IMR-90 (cell line): ENCODE measurements around the gene MBTD1. TPM values are rescaled to one million over a fixed set of nuclear protein-coding genes. Genes with fewer than 3 reads are reported as not detected.

Experiments used
- ATAC-seq: fragments of 200-7000 bp; cut with Tn5 transposase; 2 replicates; pipeline ENCODE4 v1.9.1; 2020; ENCODE audit warnings: low read depth, mild to moderate bottlenecking, moderate library complexity
- BruUV-seq: library from RNA; stranded (reverse); fragments of 400-500 nt; replicated peaks from 2 replicates; lab custom pipeline; 2021; lab: Mats Ljungman, UMichigan
- CTCF ChIA-PET: fragments of 300-600 bp; formaldehyde crosslinking; extraction: SDS; loops from one replicate; lab custom pipeline; 2021; ENCODE audit warnings: antibody characterized with exemption; lab: Yijun Ruan, JAX
- POLR2A ChIA-PET: fragments of 300-600 bp; sonication (Branson Sonifier 250); formaldehyde crosslinking; loops from one replicate; lab custom pipeline; 2022; ENCODE audit warnings: antibody characterized with exemption; ENCODE audit not compliant: unreplicated experiment; lab: Charles Lee
- DNase-seq: peaks from one replicate; pipeline ENCODE4 v3.0.0; 2013
- H2AFZ ChIP-seq: replicated peaks from 2 replicates; pipeline ENCODE3; 2013; ENCODE audit warnings: low read length, mild to moderate bottlenecking; ENCODE audit not compliant: poor library complexity
- H2AK5ac ChIP-seq: 2 replicates; pipeline ENCODE4 v1.6.1; 2013; ENCODE audit warnings: low read depth, low read length, inconsistent platforms
- H2AK9ac ChIP-seq: replicated peaks from 2 replicates; pipeline ENCODE3; 2013; ENCODE audit warnings: mild to moderate bottlenecking, low read depth, low read length, moderate library complexity; ENCODE audit not compliant: poor library complexity
- H2BK120ac ChIP-seq: 2 replicates; pipeline ENCODE4 v1.6.1; 2013; ENCODE audit warnings: low read depth, low read length, inconsistent platforms
- H2BK15ac ChIP-seq: 3 replicates; pipeline ENCODE4 v1.6.1; 2013; ENCODE audit warnings: low read depth, low read length, inconsistent platforms
- H2BK20ac ChIP-seq: 2 replicates; pipeline ENCODE4 v1.6.1; 2013; ENCODE audit warnings: low read depth, mild to moderate bottlenecking, inconsistent platforms, low read length, moderate library complexity
- H2BK5ac ChIP-seq: 2 replicates; pipeline ENCODE4 v1.6.1; 2013; ENCODE audit warnings: mild to moderate bottlenecking, low read depth, low read length, inconsistent platforms; ENCODE audit not compliant: poor library complexity, severe bottlenecking
- H3K14ac ChIP-seq: replicated peaks from 2 replicates; pipeline ENCODE4 v1.6.1; 2013; ENCODE audit warnings: low read depth, low read length, inconsistent platforms
- H3K18ac ChIP-seq: 2 replicates; pipeline ENCODE4 v1.6.1; 2013; ENCODE audit warnings: low read depth, low read length, control low read depth
- H3K23ac ChIP-seq: 2 replicates; pipeline ENCODE4 v1.6.1; 2013; ENCODE audit warnings: low read depth, low read length, inconsistent platforms
- H3K27ac ChIP-seq: 2 replicates; pipeline ENCODE4 v1.5.1; 2013; ENCODE audit warnings: mild to moderate bottlenecking, control low read depth, low read length; ENCODE audit not compliant: insufficient read depth
- H3K27me3 ChIP-seq: 2 replicates; pipeline ENCODE4 v1.6.1; 2013; ENCODE audit warnings: low read length; ENCODE audit not compliant: control insufficient read depth, insufficient read depth
- H3K36me3 ChIP-seq: 2 replicates; pipeline ENCODE4 v1.6.1; 2013; ENCODE audit warnings: low read length, mixed read lengths; ENCODE audit not compliant: control insufficient read depth, insufficient read depth
- H3K4ac ChIP-seq: 2 replicates; pipeline ENCODE4 v1.6.1; 2013; ENCODE audit warnings: low read depth, low read length, inconsistent platforms
- H3K4me1 ChIP-seq: 2 replicates; pipeline ENCODE4 v1.6.1; 2013; ENCODE audit warnings: low read length, mixed read lengths; ENCODE audit not compliant: control insufficient read depth, insufficient read depth
- H3K4me2 ChIP-seq: 2 replicates; pipeline ENCODE4 v1.6.1; 2013; ENCODE audit warnings: low read depth, mild to moderate bottlenecking, control low read depth, low read length, moderate library complexity
- H3K4me3 ChIP-seq: 2 replicates; pipeline ENCODE4 v1.5.1; 2013; ENCODE audit warnings: low read depth, mild to moderate bottlenecking, control low read depth, low read length, moderate library complexity; ENCODE audit not compliant: insufficient read depth
- H3K56ac ChIP-seq: 2 replicates; pipeline ENCODE4 v1.6.1; 2013; ENCODE audit warnings: low read length, inconsistent platforms; ENCODE audit not compliant: insufficient read depth; ENCODE audit errors: extremely low read depth
- H3K79me1 ChIP-seq, 2 experiments: 2 replicates each; pipeline ENCODE4 v1.6.1; 2013; ENCODE audit warnings: low read length in 2 of 2, inconsistent platforms in 1 of 2, low read depth in 1 of 2
- H3K9ac ChIP-seq: 2 replicates; pipeline ENCODE4 v1.6.1; 2013; ENCODE audit warnings: low read depth, low read length, control low read depth
- H3K9me1 ChIP-seq: 2 replicates; pipeline ENCODE4 v1.6.1; 2013; ENCODE audit warnings: low read length, inconsistent platforms; ENCODE audit not compliant: insufficient read depth
- H3K9me3 ChIP-seq: 2 replicates; pipeline ENCODE4 v1.6.1; 2013; ENCODE audit warnings: low read length; ENCODE audit not compliant: control insufficient read depth, insufficient read depth
- H4K20me1 ChIP-seq: 2 replicates; pipeline ENCODE4 v1.6.1; 2013; ENCODE audit warnings: low read length, inconsistent platforms; ENCODE audit not compliant: insufficient read depth
- H4K5ac ChIP-seq: 2 replicates; pipeline ENCODE4 v1.6.1; 2013; ENCODE audit warnings: mild to moderate bottlenecking, low read depth, low read length, control low read depth
- H4K8ac ChIP-seq, 2 experiments: 2 replicates each; pipeline ENCODE4 v1.6.1; 2013; ENCODE audit warnings: low read depth in 2 of 2, low read length in 2 of 2, control low read depth in 1 of 2, inconsistent platforms in 1 of 2
- H4K91ac ChIP-seq: 2 replicates; pipeline ENCODE4 v1.6.1; 2013; ENCODE audit warnings: low read depth, low read length, inconsistent platforms; ENCODE audit not compliant: insufficient read depth
- BHLHE40 ChIP-seq: fragments of 150-350 bp; IDR thresholded peaks from 2 replicates; pipeline ENCODE4 v1.6.1; 2016; ENCODE audit warnings: mild to moderate bottlenecking, low read depth, low read length
- CEBPB ChIP-seq: IDR thresholded peaks from 2 replicates; pipeline ENCODE4 v1.6.1; 2012; ENCODE audit warnings: low read depth, low read length, improper control_type of control experiment
- CHD1 ChIP-seq: IDR thresholded peaks from 2 replicates; pipeline ENCODE4 v1.6.1; 2012; ENCODE audit warnings: low read depth, low read length, improper control_type of control experiment
- CTCF ChIP-seq: conservative IDR thresholded peaks from 2 replicates; pipeline ENCODE4 v1.5.1; 2012; ENCODE audit warnings: mild to moderate bottlenecking, low read depth, low read length, improper control_type of control experiment
- MAZ ChIP-seq: IDR thresholded peaks from 2 replicates; pipeline ENCODE4 v1.6.1; 2012; ENCODE audit warnings: low read depth, mild to moderate bottlenecking, low read length, improper control_type of control experiment, moderate library complexity, borderline replicate concordance
- MXI1 ChIP-seq: IDR thresholded peaks from 2 replicates; pipeline ENCODE4 v1.6.1; 2012; ENCODE audit warnings: low read depth, mild to moderate bottlenecking, low read length, moderate library complexity, borderline replicate concordance
- NFE2L2 ChIP-seq: fragments of 150-350 bp; IDR thresholded peaks from 2 replicates; pipeline ENCODE4 v1.6.1; 2016; ENCODE audit warnings: low read depth, mild to moderate bottlenecking, low read length
- POLR2A ChIP-seq: IDR thresholded peaks from 2 replicates; pipeline ENCODE4 v1.6.1; 2012; ENCODE audit warnings: mild to moderate bottlenecking, low read depth, low read length
- RAD21 ChIP-seq: IDR thresholded peaks from 2 replicates; pipeline ENCODE4 v1.6.1; 2012; ENCODE audit warnings: low read length, improper control_type of control experiment
- RCOR1 ChIP-seq: IDR thresholded peaks from 2 replicates; pipeline ENCODE4 v1.6.1; 2012; ENCODE audit warnings: mild to moderate bottlenecking, low read length, improper control_type of control experiment; ENCODE audit not compliant: insufficient replicate concordance
- SMC3 ChIP-seq: fragments of 150-350 bp; IDR thresholded peaks from 2 replicates; pipeline ENCODE4 v1.6.1; 2016; ENCODE audit warnings: low read depth, mild to moderate bottlenecking, antibody characterized with exemption, low read length, moderate library complexity
- WGBS, 2 experiments: methylation state at CpG; one replicate each; pipeline versions ENCODE4 v1.1.5 to v1.1.7; 2013; ENCODE audit warnings: missing lambda C conversion rate in 2 of 2; ENCODE audit not compliant: insufficient read length in 1 of 2; ENCODE audit errors: extremely low coverage in 2 of 2; 5-methylcytosine and 5-hydroxymethylcytosine counted together
- dilution Hi-C: fragments of 300-500 bp; cut with HindIII; formaldehyde crosslinking; loops from one replicate; pipeline ENCODE4 v1.14.3; 2018; ENCODE audit warnings: low sequenced_read_pairs; ENCODE audit not compliant: unreplicated experiment
- in situ Hi-C: fragments of 300-500 bp; cut with MboI; formaldehyde crosslinking; loops from 3 replicates; pipeline ENCODE4 v1.14.3; 2019; ENCODE audit warnings: low sequenced_read_pairs, inconsistent platforms, mixed read lengths
- intact Hi-C: fragments of 100-400 bp; cut with micrococcal nuclease; formaldehyde crosslinking; loops from 2 replicates; pipeline ENCODE4 v1.10.0; 2022
- polyA plus RNA-seq, 3 experiments: library from polyadenylated mRNA; depleted of rRNA; stranded (reverse); fragments of >200 nt; gene quantifications; 2 replicates each; pipeline ENCODE4 v1.2.3, GENCODE V29; 2012; ENCODE audit warnings: low replicate concordance in 1 of 3
- total RNA-seq: library from RNA; depleted of rRNA; stranded (reverse); fragments of >200 nt; gene quantifications from 2 replicates; pipeline ENCODE4 v1.2.3, GENCODE V29; 2012
- TF ChIP-seq, protein P1 (sequence below): fragments of 150-350 bp; IDR thresholded peaks from 2 replicates; pipeline ENCODE4 v1.6.1; 2016; ENCODE audit warnings: low read depth, mild to moderate bottlenecking, low read length, moderate library complexity, borderline replicate concordance

The MBTD1 gene
- total and polyA plus RNA-seq, 2 of the 4 experiments (the other 2 are of a cell fraction) = 3.2 to 5.6 TPM

GRCh38 chr17:51263006-51263405 lies 3.2 kb upstream of the MBTD1 start:
- ChIA-PET CTCF (no interaction called here), POLR2A (interaction anchor here (0.6 kb wide), 1 partner anchor 8 kb away, joined by 9 read pairs; no protein-coding TSS in a partner anchor)
- Histone ChIP-seq H3K27ac (no peak overlapping the region), H3K4ac (no peak overlapping the region), H3K56ac (no peak overlapping the region), H2BK120ac (no peak overlapping the region), H3K27me3 (no peaks in the 10 kb centered on the region), H3K4me1 (no peaks in the 10 kb centered on the region; the same call in 1 of the 2 replicates), H3K18ac (no peak overlapping the region), H4K8ac (no peak overlapping the region), H3K4me2 (no peak overlapping the region), H3K14ac (no peak overlapping the region), H2BK5ac (no peak overlapping the region), H2AK9ac (no peak overlapping the region), H4K91ac (no peak overlapping the region), H2BK20ac (no peak overlapping the region), H3K9ac (no peak overlapping the region), H4K20me1 (peaks cover 31% of the 10 kb centered on the region), H3K23ac (no peak overlapping the region), H2AK5ac (no peak overlapping the region), H3K9me3 (no peaks in the 10 kb centered on the region), H3K4me3 (no peak overlapping the region), H3K36me3 (peaks cover 7% of the 10 kb centered on the region), H3K79me1 (peaks cover 31 to 56% of the 10 kb centered on the region in 2 experiments), H2BK15ac (no peak overlapping the region), H2AFZ (no peak overlapping the region), H3K9me1 (no peaks in the 10 kb centered on the region; the same call in 1 of the 2 replicates), H4K5ac (no peak overlapping the region)
- WGBS, 2 experiments = no CpG with 5 or more reads among the region's 3 CpGs
- TF ChIP-seq MAZ (no peak), POLR2A (no peak), NFE2L2 (no peak), CHD1 (no peak), MXI1 (no peak), CTCF (no peak), SMC3 (no peak), RAD21 (no peak), RCOR1 (no peak), BHLHE40 (no peak), CEBPB (no peak)
- TF ChIP-seq, protein P1, sequence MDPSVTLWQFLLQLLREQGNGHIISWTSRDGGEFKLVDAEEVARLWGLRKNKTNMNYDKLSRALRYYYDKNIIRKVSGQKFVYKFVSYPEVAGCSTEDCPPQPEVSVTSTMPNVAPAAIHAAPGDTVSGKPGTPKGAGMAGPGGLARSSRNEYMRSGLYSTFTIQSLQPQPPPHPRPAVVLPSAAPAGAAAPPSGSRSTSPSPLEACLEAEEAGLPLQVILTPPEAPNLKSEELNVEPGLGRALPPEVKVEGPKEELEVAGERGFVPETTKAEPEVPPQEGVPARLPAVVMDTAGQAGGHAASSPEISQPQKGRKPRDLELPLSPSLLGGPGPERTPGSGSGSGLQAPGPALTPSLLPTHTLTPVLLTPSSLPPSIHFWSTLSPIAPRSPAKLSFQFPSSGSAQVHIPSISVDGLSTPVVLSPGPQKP = no peak
- no peak for ATAC-seq
- no TSS peak for BruUV-seq
- in situ Hi-C loops = no loop called here
- peak; percentile 34 for DNase-seq
- dilution Hi-C loops = no loop called here
- intact Hi-C loops = no loop called here
